ENCODE data around the gene PCGF2. TPM values are rescaled to one million over a fixed set of nuclear protein-coding genes. Genes with fewer than 3 reads are reported as not detected.

PCGF2 gene
- total RNA-seq, 1 donor from 2014 or later: 8.0 TPM

DNA sequence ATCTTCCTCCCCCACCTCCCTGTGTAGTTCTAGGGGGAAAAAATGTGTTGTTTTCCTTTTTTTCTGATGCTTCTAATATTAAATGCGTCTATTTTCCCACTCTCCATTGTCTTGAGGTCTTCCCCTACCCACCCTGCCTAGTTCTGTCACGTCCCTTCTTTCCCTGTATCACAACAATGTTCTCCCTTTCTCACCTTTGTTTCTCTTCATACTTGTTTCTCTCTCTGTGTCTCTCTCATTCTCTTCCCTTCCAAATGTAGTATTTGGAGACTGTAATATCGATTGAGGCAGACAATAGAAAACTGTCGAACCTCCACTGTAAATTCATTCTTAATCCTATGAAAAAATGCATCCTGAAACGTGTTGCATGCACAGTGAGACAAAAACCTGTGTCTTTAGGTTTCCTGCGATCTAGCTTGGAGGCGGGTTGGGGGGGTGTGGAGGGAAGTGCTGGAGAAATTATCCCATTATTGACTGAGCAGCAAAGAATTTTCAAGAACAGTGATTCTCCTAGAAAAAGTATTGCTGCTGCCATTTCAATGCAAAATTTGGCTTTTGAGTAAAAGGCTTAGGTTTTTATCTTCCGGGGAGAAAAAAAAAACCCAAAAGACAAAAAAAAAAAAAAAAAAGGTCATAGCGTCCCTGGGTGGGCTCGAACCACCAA is 3.1 kb upstream of the PCGF2 start:
- no peak for DNase-seq

DNA sequence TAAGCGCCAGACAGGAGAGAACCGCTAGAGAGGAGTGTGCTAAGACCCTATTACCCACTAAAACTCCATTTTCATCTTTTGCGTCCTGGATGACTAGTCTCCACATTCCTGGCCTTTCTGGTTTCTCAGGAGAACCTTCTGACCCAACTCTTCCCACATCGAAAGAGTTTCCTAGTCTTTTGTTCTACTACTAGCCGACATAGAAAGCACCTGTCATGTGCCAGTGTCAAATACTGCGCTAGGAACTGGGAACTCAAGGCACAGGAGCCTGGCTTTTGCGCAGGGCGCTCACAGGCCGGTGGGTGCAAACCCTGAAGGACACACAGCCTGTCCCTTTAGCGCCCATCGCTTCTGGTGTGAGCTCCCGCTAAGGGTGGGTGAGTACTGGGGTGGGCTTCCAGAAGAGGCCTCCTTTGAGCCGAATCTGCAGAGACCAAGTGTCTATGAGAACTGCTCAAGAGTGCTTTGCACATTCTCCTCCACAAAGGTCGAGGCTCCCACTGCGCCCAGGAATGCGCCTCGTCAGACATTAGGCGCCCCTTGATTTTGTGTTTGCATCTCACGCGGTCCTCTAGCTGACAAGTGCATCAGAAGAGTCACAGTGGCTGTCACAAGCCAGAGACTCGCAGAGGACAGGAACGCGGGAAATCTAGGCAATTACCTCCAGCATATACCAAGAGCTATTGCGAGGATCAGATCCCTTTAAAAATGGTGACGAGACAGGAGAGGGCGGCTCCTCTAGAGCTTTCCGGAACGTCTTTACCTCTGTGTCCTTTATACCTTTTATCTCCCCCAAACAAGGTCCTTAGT is 2.4 kb upstream of the PCGF2 start:
- DNase-seq: peak; percentile 35

DNA sequence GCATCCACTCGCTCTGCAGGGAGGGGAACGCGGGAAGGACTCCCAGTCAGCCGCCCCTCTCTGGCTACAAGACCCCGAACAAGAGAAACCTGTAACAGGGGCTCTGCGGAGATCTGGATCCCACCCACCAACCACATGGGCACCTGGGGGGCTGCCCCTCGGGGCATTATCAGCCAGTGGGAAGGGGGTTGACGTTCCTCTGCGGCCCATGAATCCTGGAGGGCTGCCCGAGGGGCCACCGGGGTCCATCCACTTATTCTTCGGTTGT is 1.8 kb upstream of the PCGF2 start:
- no peak for DNase-seq

DNA sequence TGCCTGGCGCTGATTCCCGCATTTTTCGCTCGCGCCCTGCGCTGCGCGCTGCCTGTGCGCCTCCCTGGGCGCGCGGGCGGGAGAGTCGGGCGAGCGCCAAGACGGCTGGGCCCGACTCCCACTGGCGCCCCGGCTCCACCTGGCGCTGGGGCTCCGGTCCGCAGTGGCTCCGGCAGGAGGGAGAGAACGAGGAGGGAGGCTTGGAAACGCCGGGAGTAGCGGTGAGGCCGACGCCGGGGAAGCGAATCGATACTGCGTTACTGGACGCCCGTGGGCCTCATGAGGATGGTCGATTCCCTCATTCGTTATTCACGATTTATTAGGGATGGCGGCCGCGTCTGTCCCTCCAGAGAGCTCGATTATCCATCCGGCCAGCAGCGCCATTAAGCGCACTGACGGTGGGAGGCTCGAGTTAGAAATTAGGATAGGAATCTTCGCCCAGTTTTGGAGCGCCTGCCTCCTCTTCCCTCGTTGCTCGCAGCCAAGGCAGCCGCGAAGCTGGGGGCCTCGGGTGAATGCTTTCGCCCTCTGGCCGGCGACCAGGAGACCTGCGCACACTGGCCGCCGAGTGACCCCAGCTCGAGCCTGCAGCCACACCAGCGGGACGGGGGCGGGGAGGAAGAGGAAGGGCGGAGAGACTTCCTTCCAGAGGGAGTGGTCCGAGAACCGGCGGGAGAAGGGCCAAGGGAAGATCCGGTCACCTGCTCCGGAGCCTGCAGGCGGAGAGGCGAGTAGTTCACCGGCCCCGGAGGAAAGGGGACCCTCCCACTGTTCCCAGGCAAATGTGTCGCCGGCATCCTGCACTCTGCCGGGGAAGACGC is 1.3 kb upstream of the PCGF2 start:
- DNase-seq: peak; percentile 90

DNA sequence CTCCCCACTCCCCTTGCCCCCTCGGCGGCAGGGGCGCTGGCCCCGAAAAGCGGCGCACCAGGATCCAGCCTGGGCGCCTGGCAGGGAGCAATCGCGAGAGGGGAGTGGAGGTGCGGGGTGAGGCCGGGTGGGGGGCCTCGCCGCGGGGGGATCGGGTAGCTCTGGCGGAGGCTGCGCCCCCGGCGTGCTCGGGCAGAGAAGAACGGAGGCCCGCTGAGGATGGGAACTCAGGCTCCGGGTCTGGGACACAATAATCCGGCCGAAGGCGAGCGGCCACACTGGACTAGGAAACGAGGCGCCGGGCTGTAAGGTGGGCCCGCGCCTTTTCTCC is 721 bp upstream of the PCGF2 start:
- no peak for DNase-seq

DNA sequence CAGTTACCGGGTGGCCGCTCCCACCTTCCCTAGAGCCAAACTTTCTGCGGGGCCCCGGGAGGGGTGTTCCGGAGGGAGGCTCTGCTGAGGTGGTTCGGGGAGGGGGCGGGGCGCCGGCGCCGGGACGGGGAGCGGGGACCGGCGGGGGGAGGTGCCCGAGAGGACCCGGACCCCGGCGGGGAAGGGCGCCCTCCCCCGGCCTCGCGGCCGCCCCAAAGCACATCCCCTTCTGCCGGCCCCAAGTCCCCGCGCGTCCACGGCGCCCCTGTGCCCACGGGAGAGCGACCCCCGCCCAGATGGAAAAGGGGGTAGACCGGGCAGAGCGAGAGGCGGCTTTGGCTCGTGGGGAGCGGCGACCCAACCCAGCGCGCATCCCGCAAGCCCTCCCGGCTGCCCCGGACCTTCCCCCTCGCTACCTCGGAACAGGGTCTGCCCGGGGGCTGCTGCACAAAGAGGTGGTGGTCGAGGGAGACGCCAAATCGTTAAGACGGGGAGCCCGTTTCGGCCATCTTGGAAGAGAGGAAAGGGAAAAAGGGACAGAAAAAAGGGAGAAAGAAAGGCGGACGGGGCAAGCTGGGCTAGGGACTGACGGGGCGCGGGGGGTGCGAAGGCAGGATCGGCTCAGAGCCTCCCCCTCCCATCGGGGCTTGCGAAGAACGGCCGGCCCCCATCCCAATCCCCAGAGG is 530 bp downstream of the PCGF2 start:
- peak; percentile 69 for DNase-seq

DNA sequence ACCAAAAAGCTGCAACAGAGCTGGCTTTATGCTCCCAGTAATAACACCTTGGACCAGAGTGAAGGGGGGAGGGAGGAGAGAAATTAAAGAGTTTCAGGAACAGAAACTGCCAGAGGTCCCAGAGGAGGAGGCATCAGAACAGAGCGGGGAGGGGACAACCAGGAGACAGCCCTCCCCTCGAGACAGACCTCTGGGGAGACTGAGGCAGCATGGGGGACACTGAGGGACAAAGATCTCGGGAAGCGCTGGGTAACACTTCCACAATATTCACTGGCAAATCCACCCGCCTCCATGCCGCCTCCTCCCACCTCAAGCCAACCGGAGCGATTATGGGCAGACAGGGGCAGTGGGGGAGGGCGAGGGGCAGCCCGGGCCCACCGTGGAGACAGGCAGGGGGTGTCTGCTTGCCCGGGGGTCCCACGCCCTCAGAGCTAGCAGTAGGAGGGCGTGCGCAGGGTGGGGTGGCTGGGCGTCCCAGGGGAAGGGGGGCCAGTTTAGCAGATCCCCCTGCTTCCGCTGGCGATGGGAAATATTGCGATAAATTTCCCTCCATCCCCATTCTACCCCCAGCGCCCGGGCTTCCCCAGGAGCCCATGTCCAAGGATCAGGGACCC is 1.2 kb downstream of the PCGF2 start:
- no peak for DNase-seq

DNA sequence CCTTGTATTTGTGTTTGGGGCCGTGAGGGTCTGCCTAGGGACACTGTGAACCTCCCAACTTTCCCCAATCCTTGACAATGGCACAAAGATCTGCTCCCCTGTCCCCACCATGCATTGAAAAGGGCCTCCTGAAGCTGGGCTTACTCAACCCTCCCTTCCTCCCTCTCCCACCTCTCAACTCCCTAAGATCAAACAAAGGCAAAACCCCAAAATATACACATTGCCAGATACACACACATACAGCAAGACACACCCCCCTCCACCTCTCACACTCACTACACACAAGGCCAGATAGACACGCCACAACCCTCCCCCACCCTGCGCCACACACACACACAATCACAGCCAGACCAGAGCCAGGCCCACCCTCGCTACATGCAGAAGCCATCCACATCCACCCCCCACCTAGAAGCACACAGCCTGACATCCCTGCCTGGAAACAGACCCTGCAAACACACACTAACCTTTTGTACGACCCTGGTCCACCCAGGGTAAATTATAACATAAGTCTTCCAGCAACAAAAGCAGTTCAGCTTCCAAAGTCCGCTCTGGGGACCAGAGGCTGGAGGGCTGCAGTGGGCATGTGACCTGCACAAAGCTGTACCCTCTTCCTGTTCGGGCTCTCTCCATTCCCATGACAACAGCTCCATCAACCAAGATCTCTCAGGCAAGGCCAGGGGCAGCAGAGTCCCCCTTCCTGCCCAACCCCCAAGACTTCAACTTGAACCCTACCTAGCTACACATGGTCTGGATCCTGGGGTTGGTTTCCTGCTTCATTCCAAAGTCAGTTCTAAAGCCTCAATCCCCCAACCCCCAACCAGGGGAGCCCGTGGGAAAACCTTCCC is 1.9 kb downstream of the PCGF2 start:
- DNase-seq: peak; percentile 35

- DNase-seq: peak; percentile 44
These were observed 2.6 kb downstream of the PCGF2 start for GRCh38 chr17:38745545-38745944.

DNA sequence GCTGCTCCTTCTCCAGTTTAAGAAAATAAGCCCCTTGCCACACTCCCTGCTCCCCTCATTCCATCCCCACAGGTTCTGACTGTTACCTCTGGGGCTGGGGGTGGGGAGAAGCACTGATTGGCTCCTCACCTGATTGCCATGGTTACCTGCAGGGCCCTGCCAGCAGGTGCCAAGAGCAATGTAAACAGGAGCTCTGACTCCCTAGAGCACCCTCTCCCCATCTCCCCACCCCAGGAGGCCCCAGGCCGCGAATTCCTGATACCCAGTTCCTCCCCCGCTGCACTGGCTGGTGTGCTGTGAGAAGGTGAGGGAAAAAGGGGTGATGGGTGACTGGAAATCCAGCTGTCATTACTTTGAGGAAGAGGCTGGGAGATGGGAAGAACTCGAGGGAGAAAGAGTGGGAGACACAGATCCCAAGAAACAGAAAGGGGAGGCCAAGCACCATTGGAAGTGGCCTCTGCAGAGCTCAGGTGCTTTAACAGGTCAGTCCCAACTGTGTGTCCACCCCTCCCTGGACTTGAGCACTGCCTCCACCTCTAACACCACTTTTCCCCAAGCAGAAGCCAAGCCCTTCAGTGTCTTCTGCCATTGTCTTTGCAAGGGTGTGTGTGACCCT is 4.5 kb downstream of the PCGF2 start:
- DNase-seq: peak; percentile 35

GRCh38 chr17:38742411-38743308 is 5.5 kb downstream of the PCGF2 start:
- peak; percentile 98 for DNase-seq

- peak; percentile 90 for DNase-seq
These were observed 6.2 kb downstream of the PCGF2 start for GRCh38 chr17:38741921-38742410.

DNA sequence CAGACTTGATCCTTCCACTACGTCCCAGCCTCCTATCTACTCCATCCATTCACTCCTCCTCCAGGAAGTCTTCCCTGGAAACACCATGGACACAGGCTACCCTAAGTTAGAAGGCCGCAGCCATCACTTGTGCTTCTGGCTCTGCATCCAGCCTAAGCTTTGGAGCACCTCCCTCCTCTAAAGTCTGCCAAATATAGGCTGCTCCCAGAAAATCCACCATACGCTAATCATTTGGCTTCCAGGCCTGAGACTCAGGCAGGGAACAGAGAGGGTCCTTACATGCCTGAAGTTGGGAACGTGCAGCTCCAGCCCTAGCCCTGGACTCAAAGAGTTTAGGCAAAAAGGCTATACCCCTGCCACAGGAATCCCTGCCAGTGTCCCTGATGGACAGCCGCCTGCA is 6.7 kb downstream of the PCGF2 start:
- DNase-seq: peak; percentile 74

DNA sequence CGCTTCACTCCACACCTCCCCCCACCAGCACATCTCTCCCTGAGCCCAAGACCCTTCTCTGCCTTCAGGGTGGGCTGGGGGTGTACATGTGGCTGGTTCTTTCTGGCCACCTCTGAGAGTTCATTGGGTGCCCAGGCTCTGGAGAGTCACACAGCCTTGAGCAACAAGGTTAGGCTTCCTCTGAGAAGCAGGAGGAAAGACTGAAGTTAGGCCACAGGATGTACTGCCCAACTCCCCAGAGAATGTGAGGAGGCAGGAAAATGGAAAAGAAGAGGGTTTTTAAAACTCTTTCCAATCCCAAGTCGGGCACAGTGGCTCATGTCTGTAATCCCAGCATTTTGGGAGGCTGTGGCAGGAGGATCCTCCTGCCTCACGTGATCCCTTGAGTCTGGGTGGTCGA is 7.3 kb downstream of the PCGF2 start:
- DNase-seq: no peak

GRCh38 chr17:38740044-38740443 is 8.1 kb downstream of the PCGF2 start:
- no peak for DNase-seq

DNA sequence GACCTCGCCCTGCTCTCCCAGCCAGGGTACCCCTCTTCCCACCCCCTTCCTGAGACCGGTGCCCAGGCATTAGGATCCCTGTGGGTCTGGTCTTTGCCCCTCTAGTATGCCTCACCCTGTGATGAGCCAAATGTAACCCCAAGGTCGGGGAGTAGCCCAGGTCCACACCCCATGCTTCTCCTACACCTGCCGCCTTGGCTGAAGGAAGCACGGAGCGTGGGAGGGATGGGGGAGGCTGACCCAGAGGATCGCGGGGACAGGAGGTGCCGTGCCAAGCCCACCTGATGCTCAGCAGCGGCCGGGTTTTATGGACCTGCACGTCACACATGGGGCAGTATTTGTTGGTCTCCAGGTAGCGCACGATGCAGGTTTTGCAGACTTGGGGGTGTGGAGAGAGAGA is 8.8 kb downstream of the PCGF2 start:
- DNase-seq: no peak

DNA sequence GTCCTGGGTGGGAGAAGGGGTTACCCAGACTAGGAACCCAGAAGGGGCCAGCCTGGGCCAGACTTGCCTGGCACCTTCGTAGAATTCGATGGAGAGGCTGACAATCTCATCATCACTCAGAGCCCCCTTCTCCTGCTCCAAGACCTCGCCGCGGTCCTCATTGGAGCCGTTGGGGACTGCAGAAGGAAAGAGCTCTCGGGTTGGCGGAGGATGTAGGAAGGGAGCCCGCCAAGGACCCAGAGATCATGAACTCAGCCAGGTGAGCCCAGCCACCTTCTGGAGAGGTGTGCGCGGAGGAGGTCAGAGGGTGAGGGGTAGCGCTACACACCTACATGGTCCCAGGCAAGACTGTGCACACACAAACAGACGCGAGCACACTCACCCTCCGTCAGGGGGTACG is 9.4 kb downstream of the PCGF2 start:
- DNase-seq: no peak

GRCh38 chr17:38738007-38738662 is 10.0 kb downstream of the PCGF2 start:
- no peak for DNase-seq
